HG03442 (cell line): ENCODE measurements around the gene SLC6A6.

ENCODE experiments used
- ATAC-seq: cut with Tn5 transposase; IDR thresholded peaks from one replicate; pipeline ENCODE4 v1.9.1; 2021; ENCODE audit warnings: mild to moderate bottlenecking, moderate library complexity; ENCODE audit not compliant: unreplicated experiment

The SLC6A6 gene

DNA sequence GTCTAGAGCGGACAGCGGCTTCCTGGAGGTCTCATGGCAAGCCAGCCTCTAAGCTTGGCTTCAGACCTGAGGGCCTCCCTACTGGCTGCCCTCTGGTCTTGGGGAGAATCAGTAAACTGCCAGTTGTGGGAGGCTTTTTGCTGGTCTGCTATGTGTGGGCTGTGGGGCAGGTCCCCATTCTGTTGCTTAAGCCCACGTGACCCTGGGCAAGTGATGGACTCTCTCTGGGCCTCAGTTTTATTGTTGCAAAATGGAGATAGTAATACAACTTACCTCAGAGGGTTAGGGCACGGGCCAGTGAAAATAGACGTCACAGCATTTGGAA is 61.7 kb downstream of the SLC6A6 start:
- no peak for ATAC-seq

- no peak for ATAC-seq
Measured at GRCh38 chr3:14464521-14464920, 62.1 kb downstream of the SLC6A6 start.

DNA sequence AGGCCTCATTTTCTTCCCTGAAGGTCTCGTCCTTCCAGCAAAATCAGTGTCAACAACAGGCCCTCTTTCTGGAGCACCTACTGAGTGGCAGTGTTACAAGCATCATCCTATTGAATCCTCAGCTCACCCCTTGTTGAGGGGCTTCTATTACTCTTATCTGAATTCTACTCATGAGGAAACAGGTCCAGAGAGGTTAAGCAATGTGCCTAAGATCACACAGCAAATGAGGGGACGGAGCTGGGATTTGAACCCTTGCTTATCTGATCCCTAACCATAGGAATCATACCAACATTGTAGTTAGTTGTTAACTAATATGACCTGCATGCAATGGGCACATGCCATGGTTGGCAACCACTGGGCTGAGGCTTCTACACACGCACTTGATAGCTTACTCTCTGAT is 63.0 kb downstream of the SLC6A6 start:
- ATAC-seq, result no peak

GRCh38 chr3:14466179-14466903 is 63.9 kb downstream of the SLC6A6 start:
- no peak for ATAC-seq

DNA sequence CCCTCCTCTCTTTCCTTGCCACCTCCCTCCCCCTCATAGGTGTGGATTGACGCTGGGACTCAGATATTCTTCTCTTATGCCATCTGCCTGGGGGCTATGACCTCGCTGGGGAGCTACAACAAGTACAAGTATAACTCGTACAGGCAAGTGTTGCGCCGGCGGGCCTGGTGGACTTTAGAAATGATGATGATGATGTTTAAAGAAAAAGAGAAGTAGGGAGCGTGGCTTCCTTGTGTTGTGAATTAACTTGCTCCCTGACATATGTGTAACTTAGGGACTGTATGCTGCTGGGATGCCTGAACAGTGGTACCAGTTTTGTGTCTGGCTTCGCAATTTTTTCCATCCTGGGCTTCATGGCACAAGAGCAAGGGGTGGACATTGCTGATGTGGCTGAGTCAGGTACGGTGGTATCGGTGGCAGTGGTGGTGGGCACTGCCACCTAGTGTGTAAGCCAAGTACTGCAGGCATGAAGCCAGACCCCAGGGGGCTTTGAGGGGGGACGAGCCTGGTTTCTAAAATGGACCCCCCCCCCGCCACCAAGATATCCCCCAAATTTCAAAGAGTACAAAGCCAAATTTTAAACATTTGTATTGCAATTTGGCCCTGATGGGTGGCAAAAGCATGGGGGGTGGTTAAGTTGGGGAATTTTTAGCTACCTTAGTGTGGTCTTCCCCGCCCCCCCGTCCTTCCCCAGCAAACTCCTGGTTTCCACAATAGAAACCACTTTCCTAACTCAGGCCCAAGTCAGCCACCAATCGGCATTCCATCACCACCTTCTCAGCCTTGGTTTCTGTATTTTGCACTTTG is 65.6 kb downstream of the SLC6A6 start:
- ATAC-seq, result no peak

DNA sequence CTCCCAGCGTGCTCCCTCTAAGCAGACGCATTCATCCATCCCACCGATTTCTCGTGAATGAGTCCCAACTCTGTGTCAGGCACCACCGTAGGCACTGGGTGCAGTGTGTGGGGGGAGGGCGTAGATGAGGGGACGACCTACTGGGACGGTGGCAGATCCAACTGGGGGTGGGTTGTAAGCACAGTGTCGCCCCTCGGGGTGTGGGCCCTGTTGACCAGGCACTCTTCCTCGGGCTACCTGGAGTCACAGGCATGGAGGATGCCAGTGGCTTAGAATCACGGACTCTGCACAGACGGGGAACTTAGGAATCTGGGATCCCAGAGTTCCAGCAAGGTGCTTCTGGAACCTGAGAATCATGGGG is 66.2 kb downstream of the SLC6A6 start:
- ATAC-seq, result no peak

GRCh38 chr3:14470461-14470860 is 68.1 kb downstream of the SLC6A6 start:
- no peak for ATAC-seq

DNA sequence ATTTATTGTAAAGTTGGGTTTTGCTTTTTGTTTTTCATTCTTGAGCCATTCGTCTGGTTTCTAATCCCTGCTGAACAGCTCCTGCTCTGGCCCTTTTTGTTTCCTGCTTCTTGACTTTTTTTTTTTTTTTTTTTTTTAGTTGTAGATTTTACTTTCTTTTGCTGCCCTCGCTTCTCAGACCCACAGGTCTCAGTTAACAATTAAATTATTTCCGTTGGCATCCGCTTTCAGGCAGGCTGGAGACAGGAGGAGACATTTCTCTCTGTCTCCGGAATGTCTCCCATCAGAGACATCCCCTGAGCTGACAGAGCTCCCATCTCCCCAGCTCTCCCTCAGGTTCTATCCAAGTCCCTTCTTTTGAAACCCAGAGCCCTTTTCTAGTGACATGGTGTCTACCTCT is 68.6 kb downstream of the SLC6A6 start:
- no peak for ATAC-seq

DNA sequence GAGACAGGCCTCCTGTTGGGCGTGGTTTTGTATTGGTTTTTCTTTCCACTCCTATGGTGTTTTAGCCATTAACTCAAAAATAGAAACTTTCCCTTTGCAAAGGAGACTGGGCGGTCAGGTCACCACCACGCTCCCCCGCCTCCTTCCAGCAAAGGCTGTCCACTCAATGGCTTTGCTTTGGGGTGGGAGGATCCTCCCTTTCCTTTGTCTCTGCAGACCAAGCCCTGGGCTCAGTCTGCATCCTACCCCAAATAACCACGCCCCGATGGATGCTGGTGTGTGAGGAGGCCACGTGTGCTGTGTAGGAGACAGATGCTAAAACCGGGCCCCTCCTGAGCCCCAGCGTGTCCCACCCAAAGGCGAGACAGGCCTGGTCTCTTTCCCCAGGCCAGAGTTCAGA is 69.3 kb downstream of the SLC6A6 start:
- ATAC-seq, result no peak

- ATAC-seq, result no peak
Measured at GRCh38 chr3:14472471-14473351, 70.3 kb downstream of the SLC6A6 start.

DNA sequence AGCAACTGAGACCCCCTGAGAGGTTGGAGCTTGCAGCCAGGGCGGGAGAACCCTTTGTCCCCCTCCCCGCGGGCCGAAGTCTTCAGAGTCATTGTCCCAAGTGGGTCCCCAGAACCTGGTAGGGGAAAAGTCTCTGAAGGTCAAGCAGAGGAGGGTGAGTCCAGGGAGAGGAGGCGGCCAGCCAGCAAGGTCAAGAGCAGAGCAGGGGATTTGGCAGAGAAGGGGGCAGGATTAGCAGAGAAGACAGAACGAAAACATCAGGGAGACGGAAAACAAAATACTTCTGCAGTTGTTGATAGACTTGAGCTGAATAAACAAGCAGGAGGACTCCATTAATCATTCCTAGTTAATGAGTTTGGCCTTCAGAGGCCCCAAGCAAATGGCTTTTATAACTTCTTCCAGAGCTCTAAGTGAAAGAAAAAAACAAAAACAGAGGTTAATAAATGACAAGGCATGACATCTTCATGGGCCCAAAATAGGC is 71.0 kb downstream of the SLC6A6 start:
- ATAC-seq, result no peak

DNA sequence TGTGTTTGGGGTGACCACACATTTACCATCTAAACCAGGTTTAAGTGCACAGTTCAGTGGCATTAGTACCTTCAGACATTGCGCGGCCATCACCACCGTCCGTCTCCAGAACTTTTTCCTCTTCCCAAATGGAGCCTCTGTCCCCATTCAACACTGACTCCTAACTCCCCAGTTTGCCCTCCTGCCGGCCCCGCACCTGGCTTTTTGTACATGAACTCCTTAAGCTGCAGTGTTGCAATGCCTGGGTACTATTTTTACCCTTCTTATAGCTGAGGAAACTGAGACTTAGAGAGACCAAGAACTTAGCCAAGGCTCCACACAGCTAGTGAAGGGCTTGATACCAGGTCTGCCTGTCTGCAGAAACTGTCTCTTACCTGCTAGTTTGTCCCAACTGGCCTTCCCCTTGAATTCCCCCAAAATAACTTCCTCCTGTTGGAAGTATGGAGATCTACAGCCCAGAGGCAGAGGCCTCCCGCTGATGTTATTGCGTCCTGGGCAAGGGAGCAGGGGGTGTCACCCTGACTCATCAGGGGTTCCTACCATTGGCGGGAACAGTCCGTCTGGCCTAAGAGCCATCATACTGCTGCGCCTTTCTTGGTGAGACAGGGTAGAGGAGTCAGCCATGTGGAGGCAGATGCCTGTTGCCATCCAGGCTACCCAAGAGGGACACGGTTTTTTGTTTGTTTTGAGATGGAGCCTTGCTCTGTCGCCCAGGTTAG is 72.1 kb downstream of the SLC6A6 start:
- no peak for ATAC-seq

DNA sequence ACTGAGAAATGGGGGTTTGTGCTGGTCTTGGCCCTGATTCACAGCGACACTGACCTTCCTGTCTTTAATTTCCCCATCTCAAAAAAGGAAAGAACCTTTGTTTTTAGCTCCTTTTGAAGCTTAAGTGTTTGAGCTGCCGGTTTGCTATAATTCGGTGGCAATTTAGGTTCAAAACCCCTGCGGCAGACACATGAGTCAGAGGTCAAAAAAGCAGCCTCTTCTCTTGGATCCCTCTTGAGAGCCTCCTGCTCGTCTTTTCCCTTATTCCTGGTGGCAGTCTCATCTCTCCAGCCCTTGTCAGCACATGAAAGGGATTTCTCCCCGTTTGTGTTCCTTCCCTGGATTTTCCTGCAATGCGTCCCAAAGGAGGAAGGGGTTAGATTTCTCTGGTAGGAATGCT is 73.2 kb downstream of the SLC6A6 start:
- no peak for ATAC-seq

DNA sequence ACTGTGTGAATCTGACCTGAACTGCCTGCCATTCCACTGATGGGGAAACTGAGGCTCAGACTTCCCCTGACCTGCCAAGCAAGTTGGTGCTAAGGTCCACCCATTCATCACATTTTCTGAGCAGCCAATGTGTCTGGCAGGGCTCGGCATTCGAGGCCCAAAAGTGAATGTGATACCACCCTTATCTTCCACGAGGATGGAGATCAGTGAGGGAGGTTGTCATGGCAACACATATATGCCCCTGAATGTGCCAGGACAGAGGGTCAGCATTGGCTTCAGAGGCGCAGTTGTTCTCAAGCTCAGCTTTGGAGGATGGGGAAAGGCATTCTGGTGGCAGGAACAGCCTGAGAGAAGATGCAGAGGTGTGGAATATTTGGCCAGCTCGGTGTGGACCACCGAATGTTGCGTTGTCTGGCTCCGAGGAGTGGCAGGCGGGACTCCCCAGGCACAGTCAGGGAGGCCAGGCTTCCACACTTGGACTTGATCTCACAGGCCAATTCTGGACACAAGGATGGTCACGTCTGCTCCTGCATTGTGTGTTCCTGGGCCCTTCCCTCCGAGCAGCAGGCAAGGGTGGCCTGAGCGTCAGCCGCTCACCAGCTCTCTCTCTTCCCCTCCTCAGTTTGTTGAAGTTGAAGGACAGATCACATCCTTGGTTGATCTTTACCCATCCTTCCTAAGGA is 74.3 kb downstream of the SLC6A6 start:
- ATAC-seq, result no peak

GRCh38 chr3:14477311-14477935 is 75.0 kb downstream of the SLC6A6 start:
- no peak for ATAC-seq

DNA sequence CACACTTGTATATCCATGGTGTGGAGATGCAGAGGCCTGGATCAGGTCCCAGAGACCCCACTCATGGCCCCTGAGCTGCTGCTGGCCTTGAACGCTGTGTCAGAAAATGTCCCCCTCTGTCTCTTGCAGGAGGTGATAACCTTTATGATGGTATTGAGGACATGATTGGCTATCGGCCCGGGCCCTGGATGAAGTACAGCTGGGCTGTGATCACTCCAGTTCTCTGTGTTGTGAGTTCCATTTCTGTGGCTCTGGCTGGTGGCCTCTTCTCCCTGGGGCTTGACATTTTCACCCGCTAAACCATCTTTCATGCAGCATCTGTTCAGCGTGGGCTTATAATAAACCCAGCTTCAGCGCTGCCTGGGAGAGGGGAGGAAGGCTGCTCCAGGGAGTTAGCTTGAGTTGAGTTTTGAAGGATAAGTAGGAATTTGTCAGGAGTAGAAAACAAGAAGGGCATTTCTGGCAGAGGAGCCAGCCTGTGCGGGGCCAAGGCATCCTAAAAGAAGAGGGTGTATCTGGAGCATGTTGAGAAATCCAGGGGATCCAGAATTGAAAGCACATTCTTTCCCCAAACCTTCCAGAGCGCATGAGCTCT is 76.6 kb downstream of the SLC6A6 start:
- no peak for ATAC-seq

DNA sequence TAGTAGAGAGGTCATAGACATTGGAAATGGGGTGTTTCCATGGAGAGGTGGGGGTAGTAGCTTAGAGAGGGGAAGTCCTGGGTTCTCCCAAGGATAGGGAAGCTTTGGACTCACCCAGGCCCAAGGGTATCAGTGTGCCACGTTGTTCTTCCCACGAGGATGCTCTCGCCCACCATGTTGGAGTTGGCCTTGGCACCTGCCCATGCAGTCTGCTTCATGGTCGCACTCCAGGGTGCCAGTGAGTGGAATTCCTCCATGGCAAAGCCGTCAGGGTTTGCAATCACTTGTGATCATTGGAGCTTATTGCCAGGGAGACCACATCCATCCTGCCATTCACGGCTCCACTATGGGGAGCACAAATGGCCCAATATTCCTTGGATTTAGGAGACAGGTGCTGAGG is 77.2 kb downstream of the SLC6A6 start:
- ATAC-seq, result no peak

- ATAC-seq, result no peak
Measured at GRCh38 chr3:14480207-14481017, 78.0 kb downstream of the SLC6A6 start.
